GM18502 (cell line): Measurements from ENCODE around the gene NSUN7.
"Not testable (repeated sequence)": the region's sequence is repeated elsewhere in the genome, so short reads cannot be mapped to it uniquely, and the experiment has no call there.

Experiments used
- ATAC-seq: cut with Tn5 transposase; IDR thresholded peaks from one replicate; pipeline ENCODE4 v1.9.1; 2021; ENCODE audit warnings: mild to moderate bottlenecking; ENCODE audit not compliant: unreplicated experiment, poor library complexity

NSUN7 gene

DNA sequence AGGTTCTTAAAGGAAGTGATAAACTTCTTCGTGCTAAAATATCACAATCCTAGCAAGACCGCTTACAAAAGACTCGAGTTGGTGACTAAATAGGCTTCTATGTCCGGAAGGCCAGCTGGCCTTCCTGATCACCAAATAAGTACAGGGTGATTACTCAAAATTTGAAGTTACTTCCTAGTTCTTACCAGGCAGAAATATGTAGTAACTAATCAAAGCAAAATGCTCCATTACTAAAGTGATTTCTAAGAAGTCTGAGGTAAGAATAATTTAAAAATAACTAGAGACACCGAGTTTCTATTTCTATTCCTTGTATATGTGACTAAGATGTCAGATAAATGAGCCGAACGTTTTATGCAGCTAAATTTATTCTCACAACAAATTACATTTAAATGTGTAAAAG is 62.2 kb downstream of the NSUN7 start:
- no peak for ATAC-seq

- no peak for ATAC-seq
Observed at GRCh38 chr4:40812386-40812785, 62.6 kb downstream of the NSUN7 start.

DNA sequence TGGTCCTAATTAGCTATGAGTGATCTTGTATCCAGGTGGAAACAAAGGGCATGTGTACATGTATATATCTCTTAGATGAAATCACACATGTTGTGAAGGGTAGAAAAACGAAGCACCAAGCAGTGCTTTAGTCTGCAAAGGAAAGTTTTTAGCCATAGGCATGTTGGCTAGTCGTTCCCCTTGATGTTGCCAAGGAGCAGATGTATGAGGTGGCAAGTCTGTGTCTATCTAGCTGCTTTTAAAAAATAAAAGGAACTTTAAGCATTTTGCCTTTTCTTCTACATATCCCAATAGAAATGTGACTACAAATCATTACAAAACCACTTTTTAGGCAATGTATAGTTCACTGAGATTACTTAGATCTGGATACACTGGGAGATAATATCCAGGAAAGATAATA is 63.1 kb downstream of the NSUN7 start:
- ATAC-seq: no peak

GRCh38 chr4:40817157-40817556 is 67.4 kb downstream of the NSUN7 start:
- ATAC-seq: not testable (repeated sequence)

GRCh38 chr4:40820101-40820500 is 70.3 kb downstream of the NSUN7 start:
- no peak for ATAC-seq

DNA sequence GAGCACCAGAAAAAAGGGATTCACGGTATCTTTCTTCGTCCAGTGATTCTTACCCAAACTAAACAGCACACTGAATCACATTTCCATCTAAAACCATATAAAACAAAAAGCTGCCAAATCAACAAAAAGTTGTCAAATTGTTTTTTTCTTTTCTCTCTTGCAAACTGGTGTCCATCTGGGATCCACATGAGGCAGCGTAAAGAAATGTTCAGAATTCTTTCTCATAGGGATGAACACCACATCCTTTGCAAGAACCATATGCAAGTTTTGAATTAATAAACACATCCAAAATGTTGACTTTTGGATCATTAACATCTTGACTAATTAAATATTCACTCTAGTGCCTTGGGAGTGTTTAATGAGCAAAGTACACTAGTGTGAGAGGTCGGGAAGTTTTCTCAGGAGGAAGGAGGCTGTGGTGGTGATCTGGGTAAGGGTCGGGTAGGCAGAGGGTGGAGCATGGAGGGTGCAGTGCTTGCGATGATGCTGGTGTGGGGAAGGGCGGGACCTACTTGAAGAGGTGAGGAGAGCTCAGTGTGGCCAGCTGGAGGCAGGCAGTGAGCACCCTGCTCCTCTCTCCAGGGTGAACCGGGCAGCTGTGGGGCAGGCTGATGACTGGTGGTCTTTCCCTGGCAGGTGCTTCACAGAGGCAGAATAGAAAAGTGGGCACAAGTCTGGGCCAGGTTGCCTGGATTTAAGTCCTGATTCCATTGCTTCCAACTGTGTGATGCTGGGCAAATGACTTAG is 72.8 kb downstream of the NSUN7 start:
- no peak for ATAC-seq

- no peak for ATAC-seq
Observed at GRCh38 chr4:40825014-40825838, 75.5 kb downstream of the NSUN7 start.

- no peak for ATAC-seq
Observed at GRCh38 chr4:40826821-40827220, 77.1 kb downstream of the NSUN7 start.

DNA sequence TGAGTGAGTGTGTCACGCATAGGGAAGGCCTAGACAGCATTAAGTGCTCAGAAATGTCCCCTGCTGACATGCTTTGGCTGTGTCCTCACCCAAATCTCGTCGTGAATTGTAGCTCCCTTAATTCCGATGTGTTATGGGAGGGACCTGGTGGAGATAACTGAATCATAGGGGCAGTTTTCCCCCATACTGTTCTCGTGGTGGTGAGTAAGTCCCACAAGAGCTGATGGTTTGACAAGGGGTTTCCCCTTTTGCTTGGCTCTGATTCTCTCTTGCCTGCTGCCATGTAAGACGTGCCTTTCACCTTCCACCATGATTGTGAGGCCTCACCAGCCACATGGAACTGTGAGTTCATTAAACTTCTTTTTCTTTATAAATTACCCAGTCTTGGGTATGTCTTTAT is 78.0 kb downstream of the NSUN7 start:
- ATAC-seq: no peak

GRCh38 chr4:40828661-40829060 is 78.9 kb downstream of the NSUN7 start:
- ATAC-seq: no peak

DNA sequence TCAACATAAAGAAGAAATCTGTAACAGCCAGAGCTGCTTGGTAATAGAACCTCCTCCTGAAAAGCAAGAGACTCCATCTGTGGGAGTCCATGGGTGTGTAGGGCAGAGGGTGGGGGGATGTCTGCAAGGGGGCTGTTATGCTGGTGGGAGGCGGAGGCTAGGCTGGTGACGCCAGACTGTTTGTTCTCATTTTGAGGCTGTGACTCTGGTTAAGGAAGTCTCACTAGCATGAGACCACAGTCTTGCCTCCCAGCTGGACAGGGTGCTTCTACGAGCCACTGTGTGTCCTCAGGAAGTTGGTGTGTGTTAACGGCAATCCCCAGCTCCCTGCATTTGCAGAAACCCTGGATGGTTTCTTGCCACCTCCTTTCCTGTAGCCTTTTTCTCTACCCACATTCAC is 79.8 kb downstream of the NSUN7 start:
- ATAC-seq: no peak

DNA sequence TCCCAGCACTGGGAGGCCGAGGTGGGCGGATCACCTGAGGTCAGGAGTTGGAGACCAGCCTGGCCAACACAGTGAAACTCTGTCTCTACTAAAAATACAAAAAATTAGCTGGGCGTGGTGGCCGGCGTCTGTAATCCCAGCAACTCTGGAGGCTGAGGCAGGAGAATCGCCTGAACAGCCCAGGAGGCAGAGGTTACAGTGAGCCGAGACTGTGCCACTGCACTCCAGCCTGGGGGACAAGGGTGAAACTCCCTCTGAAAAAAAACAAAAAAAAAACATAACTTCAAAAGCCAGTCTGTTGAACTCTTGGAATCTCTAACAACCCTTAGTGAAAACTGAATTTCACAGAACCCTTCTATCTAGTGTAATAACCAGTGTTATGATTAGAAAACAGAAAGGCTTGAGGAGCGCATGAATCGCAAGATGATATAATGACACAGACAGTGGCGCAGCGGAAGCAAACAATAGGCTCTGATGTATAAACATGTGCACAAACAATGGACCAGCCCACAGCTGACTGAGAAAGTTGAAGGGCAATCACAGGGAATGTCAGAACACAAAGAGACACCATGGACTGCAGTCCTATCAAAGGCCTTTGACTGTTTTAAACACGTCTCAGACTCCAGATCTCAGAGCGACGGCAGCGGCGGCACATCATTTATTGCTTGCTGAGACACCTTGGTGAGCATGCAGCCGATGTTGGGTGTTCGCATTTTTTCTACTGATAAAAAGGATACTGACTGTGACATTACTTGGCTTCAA is 81.6 kb downstream of the NSUN7 start:
- no peak for ATAC-seq

DNA sequence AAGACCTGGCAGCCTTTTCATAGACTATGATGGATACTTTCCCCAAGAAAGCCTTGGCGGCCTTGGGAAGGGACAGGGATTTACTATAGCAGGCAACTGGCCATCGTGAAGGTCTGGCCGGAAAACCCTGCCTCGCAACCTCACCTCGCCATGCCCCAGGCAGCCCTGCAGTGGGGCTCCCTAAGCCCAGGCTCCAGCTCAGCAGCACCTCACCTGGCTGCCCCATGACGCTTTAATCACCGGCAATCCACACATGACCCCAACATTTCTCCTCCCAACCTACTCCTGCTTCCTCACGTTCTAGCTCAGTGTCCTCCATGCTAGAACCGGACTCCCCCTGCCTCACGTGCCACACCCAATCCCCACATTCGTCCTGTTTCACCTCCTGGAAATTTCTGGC is 82.4 kb downstream of the NSUN7 start:
- ATAC-seq: no peak

GRCh38 chr4:40833212-40833611 is 83.5 kb downstream of the NSUN7 start:
- ATAC-seq: no peak

DNA sequence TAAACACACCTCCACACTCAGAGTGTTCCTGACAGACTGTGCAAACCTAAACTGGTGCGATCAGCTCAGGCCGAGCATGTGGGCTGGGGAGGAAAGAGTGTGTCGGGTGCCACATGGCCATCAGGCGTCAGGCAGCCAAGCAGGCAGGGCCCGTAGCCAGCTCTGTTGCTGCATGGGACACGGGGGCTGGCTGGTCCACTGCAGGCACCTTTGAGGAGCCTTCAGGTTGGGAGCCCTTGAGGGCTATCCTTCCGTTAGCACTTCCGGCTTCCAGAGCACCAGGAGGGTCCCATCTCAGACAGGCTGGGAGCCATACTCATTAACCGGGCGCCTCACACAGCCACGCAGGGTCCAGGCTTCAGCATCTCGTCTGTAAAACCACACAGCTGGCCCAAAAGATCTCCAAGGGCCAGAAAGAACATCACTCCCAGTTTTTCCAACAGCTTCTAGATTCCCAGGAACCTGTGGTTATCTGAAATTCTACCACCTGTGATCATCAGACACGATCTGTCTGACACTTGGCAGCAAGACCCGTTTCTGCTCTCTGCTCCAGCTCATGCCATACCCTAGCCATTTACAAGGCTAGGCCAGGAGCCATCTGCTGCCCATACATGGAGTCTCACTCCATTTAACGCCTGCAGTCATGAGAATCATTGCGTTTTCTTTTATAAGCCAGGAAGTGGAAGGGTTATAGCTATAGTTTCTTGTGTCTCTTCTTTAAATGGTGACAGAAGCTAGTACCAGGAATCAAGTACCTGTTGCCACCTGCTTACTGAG is 87.5 kb downstream of the NSUN7 start:
- ATAC-seq: no peak

- no peak for ATAC-seq
Observed at GRCh38 chr4:40838742-40839141, 89.0 kb downstream of the NSUN7 start.

- ATAC-seq: peak; percentile 42
Observed at GRCh38 chr4:40840255-40840984, 90.7 kb downstream of the NSUN7 start.

DNA sequence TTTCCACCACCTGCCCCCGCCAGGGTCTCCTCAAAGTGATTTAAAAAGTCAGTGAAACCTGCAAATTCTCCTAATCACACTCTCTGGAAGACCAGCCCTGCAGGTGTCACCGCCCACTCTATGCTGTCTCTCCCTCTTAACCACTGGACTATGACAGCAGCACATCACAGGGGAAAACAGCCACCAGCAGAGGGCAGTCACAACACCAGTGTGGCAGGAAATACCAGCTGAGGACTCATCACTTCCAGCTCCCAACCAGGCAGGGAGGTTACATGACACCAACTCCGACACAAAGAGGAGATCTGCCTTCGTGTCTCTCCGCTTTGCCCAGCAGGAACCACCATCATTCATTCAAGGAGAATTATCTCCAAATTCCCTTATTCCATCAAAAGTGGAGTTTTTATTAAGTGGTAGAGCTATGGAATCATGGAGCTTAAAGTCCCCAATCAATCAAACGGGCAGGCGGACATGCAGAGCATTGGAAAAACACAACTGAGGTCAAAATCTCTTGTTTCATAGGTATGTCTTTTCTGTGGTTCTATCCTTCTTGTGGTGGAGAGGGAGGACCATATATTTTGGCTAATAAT is 91.3 kb downstream of the NSUN7 start:
- ATAC-seq: peak; percentile 77

DNA sequence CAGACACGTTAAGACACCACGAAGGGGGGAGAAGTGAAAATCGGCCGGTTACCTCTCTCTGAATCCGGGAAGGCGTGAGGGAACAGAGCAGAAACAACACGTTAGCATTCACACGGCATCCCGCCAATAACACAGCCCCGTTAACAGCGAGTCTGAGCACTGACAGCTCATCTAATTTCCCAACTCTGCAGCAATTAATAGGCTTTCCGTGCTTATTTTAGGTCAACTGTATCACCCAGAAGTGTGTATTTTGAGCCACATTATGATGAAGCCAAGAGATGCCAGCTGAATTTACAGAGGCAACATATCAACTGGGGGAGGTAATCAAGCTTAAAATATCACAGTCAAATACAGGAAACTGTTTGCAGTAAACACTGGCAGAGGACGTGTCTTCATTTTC is 92.6 kb downstream of the NSUN7 start:
- ATAC-seq: no peak
